Spleen (tissue), 7 donors: ENCODE measurements around the gene AKAP6.

Source experiments
- CTCF ChIP-seq, 11 experiments: fragments of 200-600 bp in 7 of 11; fragments of 450-650 bp in 4 of 11; sonication (generic) in 4 of 11; IDR thresholded peaks in 8 of 11; conservative IDR thresholded peaks in 3 of 11; 1 replicate in 7 of 11; 2 replicates in 4 of 11; pipeline versions ENCODE4 v1.4.0 to v1.8.0; 2016 to 2021; ENCODE audit warnings: antibody characterized with exemption in 11 of 11, inconsistent platforms in 4 of 11, mild to moderate bottlenecking in 1 of 11
- POLR2A ChIP-seq, 3 donors: fragments of 450-650 bp; IDR thresholded peaks; one replicate each; pipeline ENCODE4 v1.5.1; 2017; ENCODE audit warnings: antibody characterized with exemption in 3 of 3, mild to moderate bottlenecking in 1 of 3
- donor health status: DM: no; HTN: no; CAD: no; lungs with moderate emphysema.
- donor health status: DM: no; HTN: no; CAD: no.
- donor health status: DM: no; HTN: no; CAD: no.

DNA sequence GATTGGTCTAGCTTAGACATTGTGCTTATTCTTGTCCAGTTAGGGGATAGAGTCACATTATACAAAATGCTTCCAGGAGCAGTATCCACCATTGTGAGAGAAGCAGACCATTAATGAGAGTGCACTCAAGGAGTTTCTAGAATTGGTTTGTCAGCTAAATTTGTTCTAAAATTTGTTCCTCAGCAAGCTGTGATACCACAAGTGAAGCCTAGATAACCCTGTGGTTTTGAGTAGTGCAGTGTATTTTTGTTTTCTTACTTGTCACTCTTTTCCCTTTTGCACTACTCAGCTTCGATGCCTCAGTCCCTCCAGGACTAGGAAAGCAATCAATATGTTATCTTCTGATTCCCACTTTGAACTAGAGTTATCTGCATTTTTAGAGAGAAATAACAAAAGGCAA, 42.5 kb upstream of the AKAP6 start:
- TF ChIP-seq POLR2A (IDR thresholded peaks at IDR 0.05) (no peak), CTCF (IDR thresholded peaks at IDR 0.05 in 8 of 11, conservative IDR thresholded peaks at IDR 0.05 in 3 of 11) (no peak)
